Astrocyte of the spinal cord (primary cell): ENCODE measurements around the gene CHKA.
A peak's percentile ranks its signal among the peaks of the same experiment; 100 is the strongest.

Experiments used
- DNase-seq: peaks from one replicate; pipeline ENCODE4 v3.0.0; 2011; ENCODE audit warnings: low read depth, low spot score
- H3K4me3 ChIP-seq: 2 replicates; pipeline ENCODE4 v1.5.1; 2011; ENCODE audit warnings: low read depth, mild to moderate bottlenecking, low read length, moderate library complexity
- CTCF ChIP-seq: IDR thresholded peaks from 2 replicates; pipeline ENCODE4 v1.5.1; 2012; ENCODE audit warnings: low read depth, mild to moderate bottlenecking, low read length, inconsistent platforms
- in situ Hi-C: cut with HindIII; loops from 2 replicates; pipeline ENCODE4 v1.10.0; 2017; ENCODE audit warnings: low sequenced_read_pairs

Gene CHKA

GRCh38 chr11:68053117-68053516 is 68.1 kb downstream of the CHKA start:
- H3K4me3 ChIP-seq: no peak overlapping the region
- TF ChIP-seq CTCF: no peak
- in situ Hi-C loops: no loop called here
- no peak for DNase-seq

- DNase-seq: no peak
- no peak for TF ChIP-seq CTCF
- no peak overlapping the region for H3K4me3 ChIP-seq
- in situ Hi-C loops: no loop called here
Measured at GRCh38 chr11:68052137-68052873, 68.9 kb downstream of the CHKA start.

GRCh38 chr11:68051191-68052136 is 69.7 kb downstream of the CHKA start:
- DNase-seq: no peak
- in situ Hi-C loops: no loop called here
- no peak overlapping the region for H3K4me3 ChIP-seq
- no peak for TF ChIP-seq CTCF

GRCh38 chr11:68050371-68050841 is 70.8 kb downstream of the CHKA start:
- TF ChIP-seq CTCF: no peak
- DNase-seq: no peak
- H3K4me3 ChIP-seq: no peak overlapping the region
- in situ Hi-C loops: no loop called here

GRCh38 chr11:68049509-68050370 is 71.4 kb downstream of the CHKA start:
- no peak overlapping the region for H3K4me3 ChIP-seq
- in situ Hi-C loops: no loop called here
- peak; percentile 59 for DNase-seq
- no peak for TF ChIP-seq CTCF
